GM12891 (cell line): ENCODE data around the gene ROBO1.

ENCODE experiments used
- PAX5 ChIP-seq: IDR thresholded peaks from 2 replicates; pipeline ENCODE4 v1.6.1; 2011; ENCODE audit warnings: low read length, moderate library complexity, mild to moderate bottlenecking; ENCODE audit not compliant: insufficient read depth, severe bottlenecking
- POLR2A ChIP-seq: IDR thresholded peaks from 2 replicates; pipeline ENCODE4 v1.6.1; 2011; ENCODE audit warnings: low read depth, low read length, control low read depth
- POLR2AphosphoS5 ChIP-seq: IDR thresholded peaks from 2 replicates; pipeline ENCODE4 v1.6.1; 2011; ENCODE audit warnings: low read depth, low read length, control low read depth
- TAF1 ChIP-seq: IDR thresholded peaks from 2 replicates; pipeline ENCODE4 v1.6.1; 2011; ENCODE audit warnings: low read depth, low read length, control low read depth

GRCh38 chr3:78683284-78683683 is 1084.5 kb downstream of the ROBO1 start:
- TF ChIP-seq POLR2AphosphoS5 (no peak), POLR2A (no peak), TAF1 (no peak), PAX5 (no peak)
